ENCODE results near the gene TMUB1. TPM values are rescaled to one million over a fixed set of nuclear protein-coding genes. Genes with fewer than 3 reads are reported as not detected.
A peak's percentile ranks its signal among the peaks of the same experiment; 100 is the strongest.

Gene TMUB1
- total and polyA plus RNA-seq, 2 donors (not counting 1 experiment from before 2014, with no cell fraction given): 49.2 to 102 TPM

GRCh38 chr7:151085329-151085690, 2.0 kb upstream of the TMUB1 start:
- peak overlapping the region; percentile 98 for H3K4me2 ChIP-seq (replicated peaks; ENCODE audit: low read depth, low read length, poor library complexity, severe bottlenecking)
- H3K4me3 ChIP-seq (ENCODE audit: control extremely low read depth in 1 of 5, extremely low read depth in 1 of 5, insufficient read depth in 1 of 5, low read depth in 2 of 5, low read length in 4 of 5): peak overlapping the region in 2 of 5 experiments; percentile 68 to 71
- intact Hi-C loops (cut with micrococcal nuclease): loop anchor here (5.0 to 10.0 kb wide), 3 partner anchors 73 to 849 kb away; no protein-coding TSS in a partner anchor
- H4K20me1 ChIP-seq (ENCODE audit: control insufficient read depth, insufficient read depth, low read length, poor library complexity, severe bottlenecking): peaks cover 18% of the 10 kb centered on the region
- H2AFZ ChIP-seq (ENCODE audit: insufficient read depth, low read depth, low read length, poor library complexity, severe bottlenecking): peak overlapping the region; percentile 86
- peak overlapping the region; percentile 66 for H3K9ac ChIP-seq (ENCODE audit: low read length)
- 37% methylated on average over 5 of the region's 5 CpGs for WGBS (ENCODE audit: insufficient coverage)
- no peaks in the 10 kb centered on the region for H3K9me3 Mint-ChIP-seq (ENCODE audit: insufficient read depth)
- POLR2A ChIA-PET: no interaction called here
- peak overlapping the region; percentile 77 for H3K27ac Mint-ChIP-seq
- peaks cover 23% of the 10 kb centered on the region for H3K27me3 Mint-ChIP-seq
- H3K4me1 Mint-ChIP-seq: peaks cover 50% of the 10 kb centered on the region
- H3K27ac ChIP-seq (ENCODE audit: low read length in 2 of 2): no peak overlapping the region
- TF ChIP-seq EZH2 (IDR thresholded peaks at IDR 0.05; ENCODE audit: borderline replicate concordance, insufficient read depth, low read depth, low read length, poor library complexity, severe bottlenecking) (no peak), CTCF (IDR thresholded peaks at IDR 0.05) (no peak)
- peak overlapping the region; percentile 89 for H3K4me3 Mint-ChIP-seq
- H3K79me2 ChIP-seq (ENCODE audit: control insufficient read depth, insufficient read depth, low read length): peaks cover 28% of the 10 kb centered on the region
- DNase-seq (no peak), ATAC-seq (ENCODE audit: low read depth) (no peak)
- peaks cover 0 to 4% (median 0%) of the 10 kb centered on the region in 3 donors for H3K9me3 ChIP-seq (ENCODE audit: control extremely low read depth in 1 of 3, control insufficient read depth in 2 of 3, insufficient read depth in 1 of 3, low read length in 2 of 3)
- H3K27me3 ChIP-seq (replicated peaks in 1 of 4; ENCODE audit: control extremely low read depth in 1 of 4, control insufficient read depth in 3 of 4, insufficient read depth in 4 of 4, low read length in 3 of 4): peaks cover 0 to 54% (median 17%) of the 10 kb centered on the region in 4 experiments
- H3K4me1 ChIP-seq (ENCODE audit: control insufficient read depth in 2 of 2, insufficient read depth in 2 of 2, low read length in 2 of 2): peaks cover 60 to 61% of the 10 kb centered on the region in 2 donors
- CTCF ChIA-PET: interaction anchor here (0.6 to 1.7 kb wide), 7 partner anchors 25 to 619 kb away, joined by 3 to 4 read pairs (median 3); partner anchors contain the start of gene ABCB8
- H3K36me3 ChIP-seq (replicated peaks in 1 of 2; ENCODE audit: control extremely low read depth in 1 of 2, control insufficient read depth in 1 of 2, extremely low read depth in 1 of 2, insufficient read depth in 2 of 2, low read length in 1 of 2): no peaks in the 10 kb centered on the region

GRCh38 chr7:151083824-151084160, 499 bp upstream of the TMUB1 start:
- WGBS (ENCODE audit: insufficient coverage): 6% methylated on average over 2 of the region's 3 CpGs
- Histone ChIP-seq H3K36me3 (replicated peaks in 1 of 2; ENCODE audit: control extremely low read depth in 1 of 2, control insufficient read depth in 1 of 2, extremely low read depth in 1 of 2, insufficient read depth in 2 of 2, low read length in 1 of 2) (no peaks in the 10 kb centered on the region), H3K4me3 (ENCODE audit: control extremely low read depth in 1 of 5, extremely low read depth in 1 of 5, insufficient read depth in 1 of 5, low read depth in 2 of 5, low read length in 4 of 5) (peak overlapping the region in 4 of 5 experiments; percentile 66 to 83 (median 78)), H3K27me3 (replicated peaks in 1 of 4; ENCODE audit: control extremely low read depth in 1 of 4, control insufficient read depth in 3 of 4, insufficient read depth in 4 of 4, low read length in 3 of 4) (peaks cover 0 to 42% (median 16%) of the 10 kb centered on the region in 4 experiments), H3K9me3 (ENCODE audit: control extremely low read depth in 1 of 3, control insufficient read depth in 2 of 3, insufficient read depth in 1 of 3, low read length in 2 of 3) (peaks cover 0 to 4% (median 0%) of the 10 kb centered on the region in 3 donors), H3K4me2 (replicated peaks; ENCODE audit: low read depth, low read length, poor library complexity, severe bottlenecking) (peak overlapping the region; percentile 95), H3K4me1 (ENCODE audit: control insufficient read depth in 2 of 2, insufficient read depth in 2 of 2, low read length in 2 of 2) (peaks cover 64 to 70% of the 10 kb centered on the region in 2 donors), H3K9ac (ENCODE audit: low read length) (peak overlapping the region; percentile 85), H4K20me1 (ENCODE audit: control insufficient read depth, insufficient read depth, low read length, poor library complexity, severe bottlenecking) (peaks cover 26% of the 10 kb centered on the region), H3K27ac (ENCODE audit: low read length in 2 of 2) (peak overlapping the region; percentile 7 to 47), H2AFZ (ENCODE audit: insufficient read depth, low read depth, low read length, poor library complexity, severe bottlenecking) (peak overlapping the region; percentile 74), H3K79me2 (ENCODE audit: control insufficient read depth, insufficient read depth, low read length) (peaks cover 39% of the 10 kb centered on the region)
- Mint-ChIP-seq H3K9me3 (ENCODE audit: insufficient read depth) (no peaks in the 10 kb centered on the region), H3K27me3 (peaks cover 14% of the 10 kb centered on the region), H3K4me3 (peak overlapping the region; percentile 88), H3K4me1 (peaks cover 57% of the 10 kb centered on the region), H3K27ac (peak overlapping the region; percentile 79)
- CTCF ChIA-PET: interaction anchor here (1.2 to 1.7 kb wide), 3 partner anchors 23 to 65 kb away, joined by 3 to 4 read pairs (median 3); partner anchors contain the start of gene ABCB8
- ATAC-seq (ENCODE audit: low read depth): no peak
- intact Hi-C loops (cut with micrococcal nuclease): loop anchor here (1.0 to 10.0 kb wide), 8 partner anchors 55 to 1311 kb away; partner anchors contain the start of genes ABCB8, ABCF2, KCNH2 and NUB1
- no peak for DNase-seq
- POLR2A ChIA-PET: interaction anchor here (1.2 kb wide), 1 partner anchor 24 kb away, joined by 3 read pairs; no protein-coding TSS in a partner anchor
- TF ChIP-seq EZH2 (IDR thresholded peaks at IDR 0.05; ENCODE audit: borderline replicate concordance, insufficient read depth, low read depth, low read length, poor library complexity, severe bottlenecking) (no peak), CTCF (IDR thresholded peaks at IDR 0.05) (no peak)

Data from B cell (primary cell).